Measurements from ENCODE around the gene MAP2K5. TPM values are rescaled to one million over a fixed set of nuclear protein-coding genes. Genes with fewer than 3 reads are reported as not detected.

MAP2K5 gene
- total RNA-seq, 4 donors from 2014 or later, result 7.7 to 15.1 (median 12.0) TPM

DNA sequence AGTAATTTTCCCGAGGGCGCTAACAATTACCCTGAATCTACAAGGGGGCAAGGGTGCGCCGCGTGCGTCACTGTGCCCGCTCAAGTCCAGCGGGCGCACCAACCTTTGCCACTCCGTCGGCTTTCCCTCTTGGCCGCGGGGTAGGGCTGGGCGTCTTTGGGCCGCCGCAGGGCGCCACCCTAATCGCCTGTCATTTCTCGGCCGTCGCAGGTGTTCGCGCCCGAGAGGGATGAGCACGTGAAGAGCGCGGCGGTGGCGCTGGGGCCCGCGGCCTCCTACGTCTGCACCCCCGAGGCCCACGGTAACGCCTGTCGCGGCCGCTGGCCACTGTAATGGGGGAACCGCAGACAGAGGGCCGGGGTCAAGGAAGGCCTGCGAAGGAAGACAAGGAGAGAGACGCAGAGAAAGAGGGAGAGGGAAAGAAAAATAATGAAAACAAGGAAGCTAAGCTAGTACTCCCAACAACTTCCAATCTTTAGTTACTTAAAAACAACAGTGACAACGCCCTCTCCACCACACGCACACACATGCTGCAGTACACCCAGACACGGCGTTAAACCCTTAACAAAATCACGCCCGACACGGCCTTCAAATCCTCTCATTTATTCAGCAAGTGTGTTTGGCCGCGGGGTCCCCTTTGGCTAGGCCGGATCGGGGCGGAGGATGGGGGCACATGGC is 286.6 kb downstream of the MAP2K5 start:
- no peaks in the 10 kb centered on the region for H3K36me3 ChIP-seq
- no peak overlapping the region for H3K27ac ChIP-seq
- TF ChIP-seq, protein P1, sequence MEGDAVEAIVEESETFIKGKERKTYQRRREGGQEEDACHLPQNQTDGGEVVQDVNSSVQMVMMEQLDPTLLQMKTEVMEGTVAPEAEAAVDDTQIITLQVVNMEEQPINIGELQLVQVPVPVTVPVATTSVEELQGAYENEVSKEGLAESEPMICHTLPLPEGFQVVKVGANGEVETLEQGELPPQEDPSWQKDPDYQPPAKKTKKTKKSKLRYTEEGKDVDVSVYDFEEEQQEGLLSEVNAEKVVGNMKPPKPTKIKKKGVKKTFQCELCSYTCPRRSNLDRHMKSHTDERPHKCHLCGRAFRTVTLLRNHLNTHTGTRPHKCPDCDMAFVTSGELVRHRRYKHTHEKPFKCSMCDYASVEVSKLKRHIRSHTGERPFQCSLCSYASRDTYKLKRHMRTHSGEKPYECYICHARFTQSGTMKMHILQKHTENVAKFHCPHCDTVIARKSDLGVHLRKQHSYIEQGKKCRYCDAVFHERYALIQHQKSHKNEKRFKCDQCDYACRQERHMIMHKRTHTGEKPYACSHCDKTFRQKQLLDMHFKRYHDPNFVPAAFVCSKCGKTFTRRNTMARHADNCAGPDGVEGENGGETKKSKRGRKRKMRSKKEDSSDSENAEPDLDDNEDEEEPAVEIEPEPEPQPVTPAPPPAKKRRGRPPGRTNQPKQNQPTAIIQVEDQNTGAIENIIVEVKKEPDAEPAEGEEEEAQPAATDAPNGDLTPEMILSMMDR (IDR thresholded peaks at IDR 0.05), result no peak
- TF ChIP-seq EP300 (IDR thresholded peaks at IDR 0.05), result no peak
- no peak for TF ChIP-seq POLR2AphosphoS5 (IDR thresholded peaks at IDR 0.05)
- no peak for TF ChIP-seq POLR2A (IDR thresholded peaks at IDR 0.05)
- WGBS, 2 donors (ENCODE audit: low coverage in 1 of 2), result 7 to 9% methylated on average over 8 to 13 of the region's 54 CpGs
- ATAC-seq, result no peak
- H3K4me3 ChIP-seq, result no peak overlapping the region
- H3K9me3 ChIP-seq, result no peaks in the 10 kb centered on the region
- H3K27me3 ChIP-seq, result peaks cover 100% of the 10 kb centered on the region
- H3K4me1 ChIP-seq, result peaks cover 0 to 78% (median 49%) of the 10 kb centered on the region in 3 donors

DNA sequence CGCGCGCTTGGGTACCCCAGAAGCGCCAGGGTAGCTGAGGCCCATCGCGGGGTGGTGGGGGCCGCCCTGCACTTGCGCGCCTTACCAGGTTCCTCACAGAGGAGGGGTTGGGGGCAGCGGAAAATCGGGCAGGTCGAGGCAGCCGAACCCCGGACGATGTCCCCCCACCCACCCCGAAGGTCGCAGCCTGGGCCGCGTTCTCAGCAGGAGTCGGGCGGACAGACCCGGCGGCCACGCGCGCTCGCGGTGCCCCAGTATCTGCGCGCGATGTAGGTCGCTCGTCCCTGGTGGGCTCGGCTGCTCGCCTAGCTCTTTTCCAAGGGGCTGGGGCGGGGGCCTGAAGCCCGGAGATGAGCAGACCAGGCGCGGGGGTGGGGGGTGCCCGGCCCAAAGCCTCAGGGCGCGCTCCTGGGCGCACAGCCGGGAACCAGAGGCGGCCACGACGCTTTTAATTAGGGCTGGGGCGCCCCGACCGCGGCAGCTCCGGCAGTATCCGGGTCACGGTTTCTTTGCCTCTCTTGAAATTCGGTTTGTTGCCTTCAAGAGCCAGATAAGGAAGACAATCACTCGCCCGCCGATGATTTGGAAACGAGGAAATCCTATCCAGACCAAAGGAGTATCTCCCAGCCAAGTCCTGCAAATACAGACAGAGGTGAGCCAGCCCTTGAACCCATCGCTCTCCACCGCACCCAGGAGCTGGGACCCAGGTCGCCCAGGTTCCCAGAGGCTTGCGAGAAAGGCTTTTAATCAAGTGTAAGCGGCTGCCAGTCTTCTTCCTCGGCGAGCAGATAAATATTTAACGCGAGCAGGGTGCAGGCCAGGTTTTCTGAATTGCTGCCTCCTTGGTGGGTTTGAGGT is 287.4 kb downstream of the MAP2K5 start:
- H3K36me3 ChIP-seq, result no peaks in the 10 kb centered on the region
- peaks cover 0 to 80% (median 55%) of the 10 kb centered on the region in 3 donors for H3K4me1 ChIP-seq
- TF ChIP-seq POLR2A (IDR thresholded peaks at IDR 0.05) (no peak), POLR2AphosphoS5 (IDR thresholded peaks at IDR 0.05) (no peak), EP300 (IDR thresholded peaks at IDR 0.05) (no peak)
- TF ChIP-seq, protein P1 (IDR thresholded peaks at IDR 0.05), result no peak
- no peaks in the 10 kb centered on the region for H3K9me3 ChIP-seq
- no peak overlapping the region for H3K27ac ChIP-seq
- no peak overlapping the region for H3K4me3 ChIP-seq
- no peak for ATAC-seq
- 21 to 50% methylated on average over 4 to 28 of the region's 68 CpGs for WGBS, 2 donors (ENCODE audit: low coverage in 1 of 2)
- peaks cover 100% of the 10 kb centered on the region for H3K27me3 ChIP-seq

DNA sequence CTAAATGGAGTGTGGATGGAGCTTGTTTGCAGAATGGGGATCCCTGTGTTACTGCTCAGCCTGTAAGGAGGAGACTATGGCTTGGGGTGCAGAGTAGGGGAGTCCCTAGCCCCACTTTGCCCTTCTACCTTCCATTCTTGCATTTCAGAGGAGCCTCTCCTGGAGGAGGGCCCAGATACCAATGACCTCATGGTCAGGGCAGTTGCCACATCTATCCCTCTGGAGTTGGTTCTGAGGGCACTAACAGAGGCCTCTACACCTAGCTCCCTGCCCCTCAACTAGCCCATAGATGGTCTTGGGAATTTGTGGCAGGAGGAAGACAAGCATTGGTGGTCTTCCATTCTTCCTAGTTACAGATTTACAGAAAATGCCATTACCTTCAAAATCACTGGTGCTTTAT is 288.9 kb downstream of the MAP2K5 start:
- peaks cover 0 to 80% (median 45%) of the 10 kb centered on the region in 3 donors for H3K4me1 ChIP-seq
- H3K36me3 ChIP-seq, result no peaks in the 10 kb centered on the region
- peaks cover 99% of the 10 kb centered on the region for H3K27me3 ChIP-seq
- ATAC-seq, result no peak
- TF ChIP-seq EP300 (IDR thresholded peaks at IDR 0.05) (no peak), POLR2AphosphoS5 (IDR thresholded peaks at IDR 0.05) (no peak), POLR2A (IDR thresholded peaks at IDR 0.05) (no peak)
- TF ChIP-seq, protein P1 (IDR thresholded peaks at IDR 0.05), result no peak
- H3K27ac ChIP-seq, result no peak overlapping the region
- H3K9me3 ChIP-seq, result no peaks in the 10 kb centered on the region
- no peak overlapping the region for H3K4me3 ChIP-seq

DNA sequence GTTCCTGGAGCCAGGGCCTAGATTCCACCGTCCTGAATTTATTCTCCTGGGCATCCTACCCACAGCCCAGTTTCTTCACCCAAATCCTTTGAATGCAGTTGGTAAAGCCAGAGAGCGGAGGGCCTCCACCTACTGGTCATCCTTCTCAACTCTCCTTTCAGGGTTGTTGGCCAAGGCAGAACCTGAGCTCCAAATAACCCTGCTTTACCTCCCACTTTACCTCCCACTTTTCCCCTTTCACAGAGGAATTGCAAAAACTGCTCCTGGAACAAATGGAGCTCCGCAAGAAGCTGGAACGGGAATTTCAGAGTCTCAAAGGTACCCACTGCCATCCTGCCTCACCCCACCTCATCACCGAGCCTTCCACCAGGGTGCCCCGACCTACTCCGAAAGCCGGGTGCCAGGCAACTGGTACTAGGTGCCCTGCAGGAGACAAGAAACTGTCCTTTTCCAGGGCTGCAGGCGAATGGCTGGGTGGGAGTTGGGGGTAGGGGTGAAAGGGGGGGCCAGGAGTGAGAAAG is 289.6 kb downstream of the MAP2K5 start:
- Histone ChIP-seq H3K36me3 (no peaks in the 10 kb centered on the region), H3K4me3 (no peak overlapping the region), H3K27me3 (peaks cover 91% of the 10 kb centered on the region), H3K27ac (no peak overlapping the region), H3K4me1 (peaks cover 0 to 74% (median 38%) of the 10 kb centered on the region in 3 donors), H3K9me3 (no peaks in the 10 kb centered on the region)
- TF ChIP-seq EP300 (IDR thresholded peaks at IDR 0.05), result no peak
- TF ChIP-seq, protein P1 (IDR thresholded peaks at IDR 0.05), result no peak
- 25 to 31% methylated on average over 3 to 9 of the region's 9 CpGs for WGBS, 2 donors (ENCODE audit: low coverage in 1 of 2)
- no peak for ATAC-seq
